Osteoblast (primary cell): ENCODE data around the gene YBX3. TPM values are rescaled to one million over a fixed set of nuclear protein-coding genes. Genes with fewer than 3 reads are reported as not detected.

Experiments
- DNase-seq: peaks from one replicate; pipeline ENCODE4 v3.0.0; 2011; ENCODE audit warnings: low spot score, mixed read lengths; ENCODE audit not compliant: insufficient read length; ENCODE audit errors: missing footprints
- H2AFZ ChIP-seq: 2 replicates; pipeline ENCODE4 v1.6.0; 2011; ENCODE audit warnings: mild to moderate bottlenecking, low read length
- H3K27ac ChIP-seq: 2 replicates; pipeline ENCODE4 v1.5.1; 2011; ENCODE audit warnings: mild to moderate bottlenecking, low read depth, low read length, moderate library complexity
- H3K27me3 ChIP-seq: 2 replicates; pipeline ENCODE4 v1.6.0; 2012; ENCODE audit warnings: mild to moderate bottlenecking, control low read depth, inconsistent platforms, low read length, moderate library complexity; ENCODE audit not compliant: insufficient read depth
- H3K36me3 ChIP-seq: 2 replicates; pipeline ENCODE4 v1.5.1; 2011; ENCODE audit warnings: mild to moderate bottlenecking, low read length, control low read depth, moderate library complexity; ENCODE audit not compliant: insufficient read depth
- H3K4me1 ChIP-seq: 2 replicates; pipeline ENCODE4 v1.5.1; 2011; ENCODE audit warnings: mild to moderate bottlenecking, low read length, control low read depth, moderate library complexity; ENCODE audit not compliant: insufficient read depth
- H3K4me2 ChIP-seq: 2 replicates; pipeline ENCODE4 v1.6.0; 2011; ENCODE audit warnings: mild to moderate bottlenecking, low read length; ENCODE audit not compliant: insufficient read depth
- H3K4me3 ChIP-seq: fragments of 200-600 bp; sonication (generic); 3 replicates; pipeline ENCODE4 v1.5.1; 2012; ENCODE audit warnings: mild to moderate bottlenecking, low read length, inconsistent platforms; ENCODE audit not compliant: insufficient read depth
- H3K79me2 ChIP-seq: 2 replicates; pipeline ENCODE4 v1.6.0; 2012; ENCODE audit warnings: mild to moderate bottlenecking, low read length, control low read depth, inconsistent platforms; ENCODE audit not compliant: insufficient read depth
- H3K9me3 ChIP-seq: 2 replicates; pipeline ENCODE4 v1.5.1; 2011; ENCODE audit warnings: low read depth, low read length, control low read depth
- H4K20me1 ChIP-seq: 2 replicates; pipeline ENCODE4 v1.6.0; 2012; ENCODE audit warnings: mild to moderate bottlenecking, low read length, control low read depth; ENCODE audit not compliant: insufficient read depth
- CTCF ChIP-seq: IDR thresholded peaks from 2 replicates; pipeline ENCODE4 v1.5.1; 2011; ENCODE audit warnings: mild to moderate bottlenecking, low read depth, low read length, moderate library complexity; ENCODE audit errors: extremely low read depth
- total RNA-seq: library from RNA; depleted of rRNA; stranded (reverse); fragments of >200 nt; gene quantifications from 2 replicates; pipeline ENCODE4 v1.2.3, GENCODE V29; 2012

The YBX3 gene
- total RNA-seq, 1 donor = 147 TPM

DNA sequence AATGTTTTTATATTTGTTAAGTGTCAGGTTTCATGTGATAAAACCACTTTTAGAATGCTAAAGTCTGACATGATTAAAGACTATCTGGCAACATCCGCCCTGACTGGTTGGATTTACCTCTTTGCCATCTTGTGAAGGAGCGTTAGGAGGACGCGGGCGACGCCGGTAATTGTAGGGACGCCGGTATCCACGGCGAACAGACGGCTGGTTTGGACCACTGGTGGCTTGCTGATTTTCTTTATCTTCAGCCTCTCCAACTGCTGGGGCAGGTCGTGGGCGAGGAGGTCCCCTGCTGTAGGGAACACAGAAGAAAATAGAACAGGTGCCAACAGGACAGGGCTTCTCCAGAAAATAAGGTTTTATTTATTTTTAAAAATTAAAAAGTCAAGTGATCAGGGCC is 21.3 kb downstream of the YBX3 start:
- no peaks in the 10 kb centered on the region for H3K9me3 ChIP-seq
- H3K36me3 ChIP-seq = peaks cover 70% of the 10 kb centered on the region
- no peak overlapping the region for H3K4me3 ChIP-seq
- H4K20me1 ChIP-seq = no peaks in the 10 kb centered on the region
- no peak overlapping the region for H3K27ac ChIP-seq
- TF ChIP-seq CTCF = no peak
- H2AFZ ChIP-seq = no peak overlapping the region
- H3K4me1 ChIP-seq = no peaks in the 10 kb centered on the region
- no peak for DNase-seq
- no peaks in the 10 kb centered on the region for H3K27me3 ChIP-seq
- H3K4me2 ChIP-seq = no peak overlapping the region
- peaks cover 20% of the 10 kb centered on the region for H3K79me2 ChIP-seq

- DNase-seq = no peak
- Histone ChIP-seq H3K9me3 (no peaks in the 10 kb centered on the region), H3K79me2 (peaks cover 16% of the 10 kb centered on the region), H3K27ac (no peak overlapping the region), H3K27me3 (no peaks in the 10 kb centered on the region), H3K4me1 (no peaks in the 10 kb centered on the region), H3K4me3 (no peak overlapping the region), H2AFZ (no peak overlapping the region), H4K20me1 (no peaks in the 10 kb centered on the region), H3K36me3 (peaks cover 70% of the 10 kb centered on the region), H3K4me2 (no peak overlapping the region)
- no peak for TF ChIP-seq CTCF
Observed at GRCh38 chr12:10701131-10701681, 21.9 kb downstream of the YBX3 start.

DNA sequence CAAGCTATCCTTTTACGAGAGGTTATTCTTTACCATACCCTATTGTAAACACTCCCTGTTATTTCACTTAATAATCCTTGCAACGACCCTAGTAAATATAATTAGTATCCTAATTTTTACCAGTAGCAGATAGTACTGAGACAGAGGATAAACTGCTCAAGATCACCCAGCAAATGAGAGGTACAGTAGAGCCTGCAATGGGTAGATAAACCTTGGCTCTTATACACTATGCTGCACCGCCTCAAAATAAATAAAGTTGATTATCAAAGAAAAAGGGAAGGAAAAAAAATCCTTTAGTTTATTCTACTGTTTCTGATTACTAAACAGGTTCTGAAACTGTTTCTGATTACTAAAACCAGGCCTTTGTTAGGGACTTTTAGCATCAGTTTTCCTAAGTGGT is 22.5 kb downstream of the YBX3 start:
- Histone ChIP-seq H3K36me3 (peaks cover 70% of the 10 kb centered on the region), H2AFZ (no peak overlapping the region), H3K79me2 (peaks cover 13% of the 10 kb centered on the region), H3K4me2 (no peak overlapping the region), H3K27ac (no peak overlapping the region), H4K20me1 (no peaks in the 10 kb centered on the region), H3K4me3 (no peak overlapping the region), H3K9me3 (no peaks in the 10 kb centered on the region), H3K4me1 (no peaks in the 10 kb centered on the region), H3K27me3 (no peaks in the 10 kb centered on the region)
- no peak for DNase-seq
- TF ChIP-seq CTCF = no peak

- no peak for TF ChIP-seq CTCF
- H2AFZ ChIP-seq = no peak overlapping the region
- no peak overlapping the region for H3K27ac ChIP-seq
- no peak for DNase-seq
- H3K4me1 ChIP-seq = no peaks in the 10 kb centered on the region
- H4K20me1 ChIP-seq = no peaks in the 10 kb centered on the region
- no peak overlapping the region for H3K4me2 ChIP-seq
- no peak overlapping the region for H3K4me3 ChIP-seq
- H3K36me3 ChIP-seq = peaks cover 51% of the 10 kb centered on the region
- H3K9me3 ChIP-seq = no peaks in the 10 kb centered on the region
- no peaks in the 10 kb centered on the region for H3K79me2 ChIP-seq
- H3K27me3 ChIP-seq = no peaks in the 10 kb centered on the region
Observed at GRCh38 chr12:10697862-10698261, 25.3 kb downstream of the YBX3 start.
